Spinal cord (tissue), 10 donors: ENCODE results near the gene SPIN1. TPM values are rescaled to one million over a fixed set of nuclear protein-coding genes. Genes with fewer than 3 reads are reported as not detected.

Experiments
- DNase-seq, 6 donors: peaks; one replicate each; pipeline versions ENCODE4 v3.0.0 to v3.0.0-alpha.2; 2013 to 2015; ENCODE audit warnings: low spot score in 6 of 6, low read depth in 4 of 6
- H3K27ac ChIP-seq: one replicate; pipeline ENCODE4 v1.5.1; 2013; ENCODE audit warnings: low read depth, low read length, control low read depth
- H3K27me3 ChIP-seq: one replicate; pipeline ENCODE4 v1.6.1; 2013; ENCODE audit warnings: low read length; ENCODE audit not compliant: control insufficient read depth, insufficient read depth
- H3K36me3 ChIP-seq: one replicate; pipeline ENCODE4 v1.6.1; 2013; ENCODE audit warnings: low read length; ENCODE audit not compliant: control insufficient read depth, insufficient read depth
- H3K4me1 ChIP-seq: one replicate; pipeline ENCODE4 v1.6.1; 2013; ENCODE audit warnings: low read length; ENCODE audit not compliant: control insufficient read depth, insufficient read depth
- H3K4me3 ChIP-seq: one replicate; pipeline ENCODE4 v1.5.1; 2013; ENCODE audit warnings: low read depth, low read length, control low read depth
- H3K9me3 ChIP-seq: one replicate; pipeline ENCODE4 v1.6.1; 2013; ENCODE audit warnings: low read length; ENCODE audit not compliant: control insufficient read depth, insufficient read depth
- WGBS: methylation state at CpG from one replicate; pipeline ENCODE4 v1.1.5; 2013; ENCODE audit warnings: missing lambda C conversion rate; ENCODE audit not compliant: insufficient coverage; 5-methylcytosine and 5-hydroxymethylcytosine counted together
- polyA plus RNA-seq, 2 donors: library from polyadenylated mRNA; unstranded; fragments of 120-200 nt; gene quantifications; one replicate each; pipeline ENCODE4 v1.2.1, GENCODE V29; 2013; ENCODE audit not compliant: insufficient read length in 2 of 2
- total RNA-seq, 2 donors: library from RNA; depleted of rRNA in 1 of 2; stranded (reverse); fragments of 120-200 nt in 1 of 2; fragments of >200 nt in 1 of 2; gene quantifications; one replicate each; pipeline versions ENCODE4 v1.2.3 to v1.2.4, GENCODE V29; 2013 to 2014
- donor health status: healthy.

Gene SPIN1
- total and polyA plus RNA-seq, 4 donors = 114 to 204 (median 162) TPM

GRCh38 chr9:88441301-88442007 lies 53.2 kb downstream of the SPIN1 start:
- peaks cover 13% of the 10 kb centered on the region for H3K36me3 ChIP-seq
- H3K4me1 ChIP-seq = no peaks in the 10 kb centered on the region
- DNase-seq = no peak
- H3K9me3 ChIP-seq = no peaks in the 10 kb centered on the region
- no peak overlapping the region for H3K4me3 ChIP-seq
- H3K27me3 ChIP-seq = no peaks in the 10 kb centered on the region
- H3K27ac ChIP-seq = no peak overlapping the region
- WGBS = 100% methylated on average over 10 of the region's 15 CpGs

- Histone ChIP-seq H3K27ac (no peak overlapping the region), H3K27me3 (no peaks in the 10 kb centered on the region), H3K36me3 (peaks cover 10% of the 10 kb centered on the region), H3K4me3 (no peak overlapping the region), H3K9me3 (no peaks in the 10 kb centered on the region), H3K4me1 (no peaks in the 10 kb centered on the region)
- WGBS = 92% methylated on average over 2 of the region's 7 CpGs
- no peak for DNase-seq
Measured at GRCh38 chr9:88443480-88444113, 55.4 kb downstream of the SPIN1 start.

- Histone ChIP-seq H3K4me1 (no peaks in the 10 kb centered on the region), H3K36me3 (peaks cover 16% of the 10 kb centered on the region), H3K4me3 (no peak overlapping the region), H3K27ac (no peak overlapping the region), H3K9me3 (no peaks in the 10 kb centered on the region), H3K27me3 (no peaks in the 10 kb centered on the region)
- no peak for DNase-seq
- no CpG with 5 or more reads among the region's 2 CpGs for WGBS
Measured at GRCh38 chr9:88446728-88447127, 58.5 kb downstream of the SPIN1 start.

GRCh38 chr9:88447431-88447830 lies 59.2 kb downstream of the SPIN1 start:
- Histone ChIP-seq H3K4me1 (no peaks in the 10 kb centered on the region), H3K4me3 (no peak overlapping the region), H3K36me3 (peaks cover 16% of the 10 kb centered on the region), H3K27me3 (no peaks in the 10 kb centered on the region), H3K9me3 (no peaks in the 10 kb centered on the region), H3K27ac (no peak overlapping the region)
- WGBS = 69% methylated on average over 2 of the region's 4 CpGs
- no peak for DNase-seq

- H3K27me3 ChIP-seq = no peaks in the 10 kb centered on the region
- no peak overlapping the region for H3K27ac ChIP-seq
- no peak for DNase-seq
- no peaks in the 10 kb centered on the region for H3K9me3 ChIP-seq
- no peak overlapping the region for H3K4me3 ChIP-seq
- H3K4me1 ChIP-seq = no peaks in the 10 kb centered on the region
- WGBS = 91% methylated on average over 4 of the region's 5 CpGs
- peaks cover 18% of the 10 kb centered on the region for H3K36me3 ChIP-seq
Measured at GRCh38 chr9:88451160-88451559, 62.9 kb downstream of the SPIN1 start.

- Histone ChIP-seq H3K4me3 (no peak overlapping the region), H3K36me3 (peaks cover 5% of the 10 kb centered on the region), H3K9me3 (no peaks in the 10 kb centered on the region), H3K27ac (no peak overlapping the region), H3K27me3 (no peaks in the 10 kb centered on the region), H3K4me1 (no peaks in the 10 kb centered on the region)
- DNase-seq = peak in 2 of 6 donors; percentile 10 to 74
- WGBS = 72% methylated on average over 3 of the region's 5 CpGs
Measured at GRCh38 chr9:88458716-88459465, 70.6 kb downstream of the SPIN1 start.

- 48% methylated on average over 2 of the region's 3 CpGs for WGBS
Measured at GRCh38 chr9:88460587-88461332, 72.5 kb downstream of the SPIN1 start.

GRCh38 chr9:88462191-88462590 lies 73.9 kb downstream of the SPIN1 start:
- Histone ChIP-seq H3K27ac (no peak overlapping the region), H3K36me3 (peaks cover under 1% of the 10 kb centered on the region), H3K27me3 (no peaks in the 10 kb centered on the region), H3K4me1 (no peaks in the 10 kb centered on the region), H3K9me3 (no peaks in the 10 kb centered on the region), H3K4me3 (no peak overlapping the region)
- WGBS = 94% methylated on average over 6 of the region's 6 CpGs
- DNase-seq = no peak

More at GRCh38 chr9:88460587-88461332, 72.5 kb downstream of the SPIN1 start:
- Histone ChIP-seq H3K4me1 (no peaks in the 10 kb centered on the region), H3K36me3 (peaks cover 2% of the 10 kb centered on the region), H3K27ac (no peak overlapping the region), H3K9me3 (no peaks in the 10 kb centered on the region), H3K27me3 (no peaks in the 10 kb centered on the region), H3K4me3 (no peak overlapping the region)
- DNase-seq = no peak

- no peaks in the 10 kb centered on the region for H3K9me3 ChIP-seq
- DNase-seq = no peak
- H3K27me3 ChIP-seq = no peaks in the 10 kb centered on the region
- no peak overlapping the region for H3K4me3 ChIP-seq
- H3K27ac ChIP-seq = no peak overlapping the region
- H3K4me1 ChIP-seq = no peaks in the 10 kb centered on the region
- H3K36me3 ChIP-seq = peaks cover 6% of the 10 kb centered on the region
- WGBS = no CpG with 5 or more reads among the region's 1 CpG
Measured at GRCh38 chr9:88464851-88465250, 76.6 kb downstream of the SPIN1 start.
